ENCODE results near the gene LCAT. TPM values are rescaled to one million over a fixed set of nuclear protein-coding genes. Genes with fewer than 3 reads are reported as not detected.
"Not testable (repeated sequence)": the region's sequence is repeated elsewhere in the genome, so short reads cannot be mapped to it uniquely, and the experiment has no call there.

Gene LCAT
- total RNA-seq, 1 experiment from 2014 or later, result 14.0 TPM

GRCh38 chr16:67975321-67976105 lies 31.6 kb upstream of the LCAT start:
- ATAC-seq, result no peak
- CTCF ChIA-PET, result no interaction called here

GRCh38 chr16:67972285-67972684 lies 28.4 kb upstream of the LCAT start:
- DNase-seq (ENCODE audit: low read depth, low spot score); H3K27ac ChIP-seq (ENCODE audit: low read length); H3K27me3 ChIP-seq (ENCODE audit: control insufficient read depth, insufficient read depth, low read length); H3K4me3 ChIP-seq (ENCODE audit: low read depth in 2 of 2, low read length in 2 of 2); H3K4me1 ChIP-seq (ENCODE audit: control insufficient read depth, insufficient read depth, low read length); intact Hi-C loops (cut with micrococcal nuclease; ENCODE audit: unreplicated experiment); BruUV-seq (replicated peaks); H3K36me3 ChIP-seq (ENCODE audit: control insufficient read depth, insufficient read depth, low read length); in situ Hi-C loops (cut with HindIII; ENCODE audit: low pct_unique_long_range_greater_than_20kb, low sequenced_read_pairs); POLR2A ChIA-PET; H3K9me3 ChIP-seq (ENCODE audit: control insufficient read depth, insufficient read depth, low read depth, low read length); ATAC-seq: not testable (repeated sequence)
- CTCF ChIA-PET, result interaction anchor here (0.7 kb wide), 1 partner anchor 67 kb away, joined by 7 read pairs; no protein-coding TSS in a partner anchor

More at GRCh38 chr16:67975321-67976105, 31.6 kb upstream of the LCAT start:
- TF ChIP-seq SIN3A (IDR thresholded peaks at IDR 0.05; ENCODE audit: borderline replicate concordance, insufficient read depth, low read depth, low read length) (no peak), REST (IDR thresholded peaks at IDR 0.05; ENCODE audit: insufficient read depth in 1 of 2, low read depth in 2 of 2, low read length in 1 of 2) (no peak), TCF7L2 (IDR thresholded peaks at IDR 0.05; ENCODE audit: low read depth, low read length) (no peak), CTCF (IDR thresholded peaks at IDR 0.05) (no peak), POLR2AphosphoS5 (IDR thresholded peaks at IDR 0.05; ENCODE audit: low read depth, low read length) (no peak)
- in situ Hi-C loops (cut with HindIII; ENCODE audit: low pct_unique_long_range_greater_than_20kb, low sequenced_read_pairs), result no loop called here
- Histone ChIP-seq H3K4me1 (ENCODE audit: control insufficient read depth, insufficient read depth, low read length) (no peaks in the 10 kb centered on the region), H3K4me3 (ENCODE audit: low read depth in 2 of 2, low read length in 2 of 2) (no peak overlapping the region), H3K27me3 (ENCODE audit: control insufficient read depth, insufficient read depth, low read length) (no peaks in the 10 kb centered on the region), H3K36me3 (ENCODE audit: control insufficient read depth, insufficient read depth, low read length) (no peaks in the 10 kb centered on the region), H3K27ac (ENCODE audit: low read length) (no peak overlapping the region), H3K9me3 (ENCODE audit: control insufficient read depth, insufficient read depth, low read depth, low read length) (no peaks in the 10 kb centered on the region)
- POLR2A ChIA-PET, result no interaction called here
- intact Hi-C loops (cut with micrococcal nuclease; ENCODE audit: unreplicated experiment), result no loop called here
- no peak for DNase-seq (ENCODE audit: low read depth, low spot score)
- no TSS peak for BruUV-seq (replicated peaks)

GRCh38 chr16:67971111-67971510 lies 27.2 kb upstream of the LCAT start:
- no peaks in the 10 kb centered on the region for H3K9me3 ChIP-seq (ENCODE audit: control insufficient read depth, insufficient read depth, low read depth, low read length)
- POLR2A ChIA-PET, result no interaction called here
- H3K27me3 ChIP-seq (ENCODE audit: control insufficient read depth, insufficient read depth, low read length), result no peaks in the 10 kb centered on the region
- BruUV-seq (replicated peaks), result no TSS peak
- no peak overlapping the region for H3K4me3 ChIP-seq (ENCODE audit: low read depth in 2 of 2, low read length in 2 of 2)
- DNase-seq (ENCODE audit: low read depth, low spot score) (no peak), ATAC-seq (no peak)
- CTCF ChIA-PET, result no interaction called here
- intact Hi-C loops (cut with micrococcal nuclease; ENCODE audit: unreplicated experiment) (no loop called here), in situ Hi-C loops (cut with HindIII; ENCODE audit: low pct_unique_long_range_greater_than_20kb, low sequenced_read_pairs) (no loop called here)
- H3K4me1 ChIP-seq (ENCODE audit: control insufficient read depth, insufficient read depth, low read length), result peaks cover 15% of the 10 kb centered on the region
- no peaks in the 10 kb centered on the region for H3K36me3 ChIP-seq (ENCODE audit: control insufficient read depth, insufficient read depth, low read length)
- TF ChIP-seq TCF7L2 (IDR thresholded peaks at IDR 0.05; ENCODE audit: low read depth, low read length) (no peak), REST (IDR thresholded peaks at IDR 0.05; ENCODE audit: insufficient read depth in 1 of 2, low read depth in 2 of 2, low read length in 1 of 2) (no peak), CTCF (IDR thresholded peaks at IDR 0.05) (no peak), SIN3A (IDR thresholded peaks at IDR 0.05; ENCODE audit: borderline replicate concordance, insufficient read depth, low read depth, low read length) (no peak), POLR2AphosphoS5 (IDR thresholded peaks at IDR 0.05; ENCODE audit: low read depth, low read length) (no peak)
- no peak overlapping the region for H3K27ac ChIP-seq (ENCODE audit: low read length)
